ENCODE measurements around the gene USP34. TPM values are rescaled to one million over a fixed set of nuclear protein-coding genes. Genes with fewer than 3 reads are reported as not detected.
A peak's percentile ranks its signal among the peaks of the same experiment; 100 is the strongest.

Gene USP34
- total RNA-seq, 1 experiment from 2014 or later = 34.4 TPM

GRCh38 chr2:61282104-61282590 is 188.7 kb downstream of the USP34 start:
- in situ Hi-C loops (cut with HindIII; ENCODE audit: low pct_unique_long_range_greater_than_20kb, low sequenced_read_pairs) = no loop called here
- DNase-seq (ENCODE audit: low read depth) = no peak

GRCh38 chr2:61281321-61281720 is 189.6 kb downstream of the USP34 start:
- in situ Hi-C loops (cut with HindIII; ENCODE audit: low pct_unique_long_range_greater_than_20kb, low sequenced_read_pairs) = no loop called here
- no peak for DNase-seq (ENCODE audit: low read depth)

- in situ Hi-C loops (cut with HindIII; ENCODE audit: low pct_unique_long_range_greater_than_20kb, low sequenced_read_pairs) = no loop called here
- no peak for DNase-seq (ENCODE audit: low read depth)
These were observed 193.1 kb downstream of the USP34 start for GRCh38 chr2:61277756-61278155.

GRCh38 chr2:61275575-61276184 is 195.2 kb downstream of the USP34 start:
- in situ Hi-C loops (cut with HindIII; ENCODE audit: low pct_unique_long_range_greater_than_20kb, low sequenced_read_pairs) = no loop called here

GRCh38 chr2:61272421-61273070 is 198.3 kb downstream of the USP34 start:
- no peak for DNase-seq (ENCODE audit: low read depth)
- in situ Hi-C loops (cut with HindIII; ENCODE audit: low pct_unique_long_range_greater_than_20kb, low sequenced_read_pairs) = no loop called here

More at GRCh38 chr2:61275575-61276184, 195.2 kb downstream of the USP34 start:
- DNase-seq (ENCODE audit: low read depth) = no peak

- no peak for DNase-seq (ENCODE audit: low read depth)
- in situ Hi-C loops (cut with HindIII; ENCODE audit: low pct_unique_long_range_greater_than_20kb, low sequenced_read_pairs) = no loop called here
These were observed 202.6 kb downstream of the USP34 start for GRCh38 chr2:61268249-61268648.

GRCh38 chr2:61266632-61267505 is 204.0 kb downstream of the USP34 start:
- DNase-seq (ENCODE audit: low read depth) = no peak
- in situ Hi-C loops (cut with HindIII; ENCODE audit: low pct_unique_long_range_greater_than_20kb, low sequenced_read_pairs) = no loop called here

GRCh38 chr2:61263830-61264229 is 207.1 kb downstream of the USP34 start:
- no peak for DNase-seq (ENCODE audit: low read depth)
- in situ Hi-C loops (cut with HindIII; ENCODE audit: low pct_unique_long_range_greater_than_20kb, low sequenced_read_pairs) = no loop called here

- in situ Hi-C loops (cut with HindIII; ENCODE audit: low pct_unique_long_range_greater_than_20kb, low sequenced_read_pairs) = no loop called here
These were observed 208.2 kb downstream of the USP34 start for GRCh38 chr2:61262699-61263098.

GRCh38 chr2:61257446-61257845 is 213.4 kb downstream of the USP34 start:
- in situ Hi-C loops (cut with HindIII; ENCODE audit: low pct_unique_long_range_greater_than_20kb, low sequenced_read_pairs) = no loop called here
- no peak for DNase-seq (ENCODE audit: low read depth)

More at GRCh38 chr2:61262699-61263098, 208.2 kb downstream of the USP34 start:
- DNase-seq (ENCODE audit: low read depth) = peak; percentile 10

GRCh38 chr2:61255580-61256437 is 215.1 kb downstream of the USP34 start:
- in situ Hi-C loops (cut with HindIII; ENCODE audit: low pct_unique_long_range_greater_than_20kb, low sequenced_read_pairs) = no loop called here
- DNase-seq (ENCODE audit: low read depth) = peak; percentile 26

- in situ Hi-C loops (cut with HindIII; ENCODE audit: low pct_unique_long_range_greater_than_20kb, low sequenced_read_pairs) = no loop called here
- DNase-seq (ENCODE audit: low read depth) = no peak
These were observed 216.4 kb downstream of the USP34 start for GRCh38 chr2:61254536-61254935.

GRCh38 chr2:61253136-61253535 is 217.8 kb downstream of the USP34 start:
- no peak for DNase-seq (ENCODE audit: low read depth)
- in situ Hi-C loops (cut with HindIII; ENCODE audit: low pct_unique_long_range_greater_than_20kb, low sequenced_read_pairs) = no loop called here

GRCh38 chr2:61252031-61252430 is 218.9 kb downstream of the USP34 start:
- in situ Hi-C loops (cut with HindIII; ENCODE audit: low pct_unique_long_range_greater_than_20kb, low sequenced_read_pairs) = no loop called here
- DNase-seq (ENCODE audit: low read depth) = no peak

GRCh38 chr2:61249521-61250071 is 221.3 kb downstream of the USP34 start:
- in situ Hi-C loops (cut with HindIII; ENCODE audit: low pct_unique_long_range_greater_than_20kb, low sequenced_read_pairs) = no loop called here
- DNase-seq (ENCODE audit: low read depth) = no peak

GRCh38 chr2:61247204-61247812 is 223.6 kb downstream of the USP34 start:
- no peak for DNase-seq (ENCODE audit: low read depth)
- in situ Hi-C loops (cut with HindIII; ENCODE audit: low pct_unique_long_range_greater_than_20kb, low sequenced_read_pairs) = no loop called here

GRCh38 chr2:61244694-61245093 is 226.2 kb downstream of the USP34 start:
- in situ Hi-C loops (cut with HindIII; ENCODE audit: low pct_unique_long_range_greater_than_20kb, low sequenced_read_pairs) = no loop called here
- DNase-seq (ENCODE audit: low read depth) = no peak

Data from Caki2 (cell line).